Aorta (tissue), 5 donors: Measurements from ENCODE around the gene CSF1. TPM values are rescaled to one million over a fixed set of nuclear protein-coding genes. Genes with fewer than 3 reads are reported as not detected.

ENCODE experiments used
- ATAC-seq: fragments of 200-7000 bp; cut with Tn5 transposase; one replicate; pipeline ENCODE4 v1.9.1; 2022; ENCODE audit warnings: moderate library complexity; ENCODE audit not compliant: low FRiP score
- DNase-seq, 2 donors: peaks; one replicate each; pipeline ENCODE4 v3.0.0-alpha.2; 2020
- H3K27ac ChIP-seq, 2 donors: one replicate each; pipeline ENCODE4 v1.5.1; 2013; ENCODE audit warnings: low read length in 2 of 2, mild to moderate bottlenecking in 2 of 2, moderate library complexity in 2 of 2, control low read depth in 1 of 2, inconsistent platforms in 1 of 2, low read depth in 1 of 2
- H3K27me3 ChIP-seq, 2 donors: one replicate each; pipeline ENCODE4 v1.6.1; 2013; ENCODE audit warnings: control low read depth in 1 of 2, low read length in 1 of 2, mild to moderate bottlenecking in 1 of 2, moderate library complexity in 1 of 2; ENCODE audit not compliant: insufficient read depth in 2 of 2, control insufficient read depth in 1 of 2
- H3K36me3 ChIP-seq, 2 donors: one replicate each; pipeline ENCODE4 v1.6.1; 2013; ENCODE audit warnings: control low read depth in 1 of 2, low read length in 1 of 2, mild to moderate bottlenecking in 1 of 2; ENCODE audit not compliant: insufficient read depth in 2 of 2, control insufficient read depth in 1 of 2
- H3K4me1 ChIP-seq, 2 donors: one replicate each; pipeline ENCODE4 v1.6.1; 2013; ENCODE audit warnings: low read length in 2 of 2, control low read depth in 1 of 2, mild to moderate bottlenecking in 1 of 2, moderate library complexity in 1 of 2; ENCODE audit not compliant: insufficient read depth in 2 of 2, control insufficient read depth in 1 of 2
- H3K4me3 ChIP-seq, 2 donors: one replicate each; pipeline ENCODE4 v1.5.1; 2013; ENCODE audit warnings: low read length in 2 of 2, control low read depth in 1 of 2, mild to moderate bottlenecking in 1 of 2
- H3K9me3 ChIP-seq: one replicate; pipeline ENCODE4 v1.6.1; 2013; ENCODE audit warnings: mild to moderate bottlenecking, low read length; ENCODE audit not compliant: control insufficient read depth
- whole genome bisulfite sequencing, 2 donors: extraction: QIAGEN DNeasy Blood & Tissue Kit; methylation state at CpG; one replicate each; pipeline ENCODE4 v1.1.7; 2013; 5-methylcytosine and 5-hydroxymethylcytosine counted together
- intact Hi-C, 2 donors: fragments of 100-400 bp; cut with DNase I; formaldehyde crosslinking; loops; one replicate each; pipeline versions ENCODE4 v1.14.2 to v1.15.0; 2022
- polyA plus RNA-seq, 2 donors: library from polyadenylated mRNA; stranded (reverse); fragments of 200-250 nt; gene quantifications; one replicate each; pipeline ENCODE4 v1.2.3, GENCODE V29; 2013
- total RNA-seq, 2 donors: library from RNA; stranded (reverse); fragmentation: NEBNext Ultra II Directional; extraction: Animal tissue kit (Norgen Biotek cat#: 25700); gene quantifications; one replicate each; pipeline ENCODE4 v1.2.1, GENCODE V29; 2021
- donor health status: healthy with polysubstance abuse.
- donor health status: Bipolar disorder and iron deficiency.
- donor health status: DM: no; HTN: no; CAD: no.
- donor health status: DM: no; HTN: no; CAD: no.
- donor health status: DM: yes; HTN: yes; CAD: no.

CSF1 gene
- total and polyA plus RNA-seq, 4 donors: 5.0 to 69.1 (median 49.1) TPM

DNA sequence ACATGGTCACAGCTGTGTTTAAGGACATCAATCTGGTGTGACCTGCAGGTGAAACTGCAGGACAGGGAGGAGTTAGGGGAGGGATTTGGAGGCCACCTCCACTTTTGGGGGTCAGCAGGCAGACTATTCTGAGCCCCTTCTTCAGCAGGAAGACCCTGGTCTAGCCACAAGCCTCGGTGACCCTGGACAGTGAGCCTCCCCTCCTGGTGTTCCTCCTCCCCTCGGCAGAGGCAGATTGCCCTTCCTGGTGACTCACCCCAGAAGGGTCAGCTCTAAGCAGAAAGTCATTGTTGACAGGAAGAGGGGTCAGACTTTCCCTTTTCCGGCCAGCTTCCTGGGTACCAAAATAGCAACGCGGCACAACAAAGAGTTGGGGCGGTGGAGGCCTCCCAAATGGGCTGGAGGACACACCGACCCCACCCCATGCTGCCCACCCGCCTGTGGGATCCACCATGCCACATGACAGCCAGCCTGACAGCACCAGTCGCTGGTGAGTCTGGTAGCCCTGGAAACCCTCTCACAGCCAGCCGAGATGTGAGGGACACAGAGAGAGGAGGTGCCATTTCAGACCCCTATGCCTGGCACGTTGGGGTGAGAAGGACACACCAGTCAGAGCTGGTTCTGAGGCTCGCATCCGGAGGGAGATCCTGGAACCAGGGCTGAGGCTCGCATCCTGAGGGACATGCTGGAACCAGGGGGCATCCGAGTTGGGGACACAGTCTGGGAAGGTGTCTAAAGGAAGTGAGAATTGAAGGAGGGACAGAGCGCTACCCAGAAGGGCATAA, 14.7 kb upstream of the CSF1 start:
- Histone ChIP-seq H3K36me3 (no peaks in the 10 kb centered on the region), H3K4me3 (no peak overlapping the region), H3K27ac (no peak overlapping the region), H3K9me3 (no peaks in the 10 kb centered on the region), H3K27me3 (no peaks in the 10 kb centered on the region), H3K4me1 (no peaks in the 10 kb centered on the region)
- peak; percentile 75 to 83 for DNase-seq
- intact Hi-C loops: no loop called here
- peak; percentile 70 for ATAC-seq
- 67 to 69% methylated on average over 16 of the region's 16 CpGs for whole genome bisulfite sequencing, 2 donors

DNA sequence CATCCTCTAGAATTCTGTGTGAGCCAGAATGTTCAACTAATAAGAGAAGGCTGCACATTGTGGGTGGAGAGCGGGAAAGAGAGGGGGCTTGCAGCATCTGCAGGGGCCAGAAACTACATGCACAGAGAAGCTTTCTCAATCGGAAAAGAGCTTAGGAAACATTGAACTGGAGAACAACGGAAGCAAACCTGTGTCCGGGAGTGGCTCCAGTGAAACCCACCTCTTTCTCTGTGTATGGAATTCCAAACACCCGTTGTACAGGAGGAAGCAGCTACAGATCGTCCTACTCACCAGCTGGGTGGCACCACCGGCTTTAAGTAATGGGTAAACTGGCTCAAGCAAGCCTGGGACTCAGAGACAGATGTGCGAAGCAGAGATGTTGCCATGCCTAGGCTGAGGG, 14.0 kb upstream of the CSF1 start:
- Histone ChIP-seq H3K4me3 (no peak overlapping the region), H3K27me3 (no peaks in the 10 kb centered on the region), H3K27ac (no peak overlapping the region), H3K9me3 (no peaks in the 10 kb centered on the region), H3K4me1 (no peaks in the 10 kb centered on the region), H3K36me3 (no peaks in the 10 kb centered on the region)
- WGBS, 2 donors: 78 to 92% methylated on average over 8 of the region's 8 CpGs
- intact Hi-C loops: no loop called here
- no peak for ATAC-seq
- DNase-seq: no peak

DNA sequence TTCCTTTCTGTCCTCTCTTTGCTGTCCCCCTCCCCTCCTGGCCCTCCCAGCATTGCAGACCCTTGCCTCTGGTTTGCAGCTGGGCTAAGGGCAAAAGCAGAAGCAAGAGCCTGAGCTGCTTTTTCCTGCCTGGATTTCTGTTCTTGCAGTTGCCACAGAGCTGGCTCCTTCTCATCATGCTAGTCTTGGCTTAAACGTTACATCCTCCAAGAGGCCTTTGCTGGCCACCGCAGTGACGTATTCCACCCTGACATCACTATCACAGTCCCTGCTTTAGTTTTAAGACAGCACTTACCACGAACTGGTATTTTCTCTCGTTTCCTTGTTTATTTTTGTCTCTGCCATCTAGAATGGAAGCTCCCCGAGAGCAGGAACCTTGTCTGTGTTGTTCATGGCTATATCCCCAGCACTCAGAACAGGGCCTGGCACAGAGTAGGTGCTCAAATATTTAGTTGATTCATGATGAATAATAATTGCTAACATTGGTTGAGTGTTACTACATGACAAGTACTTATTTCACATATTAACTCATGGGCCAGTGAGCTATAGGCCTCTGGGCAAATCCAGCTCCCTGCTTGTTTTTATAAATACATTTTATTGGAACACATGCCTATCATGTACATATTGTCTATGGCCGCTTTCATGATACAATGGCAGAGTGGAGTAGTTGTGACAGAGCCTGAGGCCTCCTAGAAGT, 13.2 kb upstream of the CSF1 start:
- WGBS, 2 donors: 74 to 85% methylated on average over 7 of the region's 7 CpGs
- H3K27ac ChIP-seq: no peak overlapping the region
- H3K27me3 ChIP-seq: no peaks in the 10 kb centered on the region
- no peaks in the 10 kb centered on the region for H3K36me3 ChIP-seq
- no peaks in the 10 kb centered on the region for H3K4me1 ChIP-seq
- H3K4me3 ChIP-seq: no peak overlapping the region
- DNase-seq (peak in 1 of 2 donors; percentile 31), ATAC-seq (no peak)
- no peaks in the 10 kb centered on the region for H3K9me3 ChIP-seq
- intact Hi-C loops: no loop called here

DNA sequence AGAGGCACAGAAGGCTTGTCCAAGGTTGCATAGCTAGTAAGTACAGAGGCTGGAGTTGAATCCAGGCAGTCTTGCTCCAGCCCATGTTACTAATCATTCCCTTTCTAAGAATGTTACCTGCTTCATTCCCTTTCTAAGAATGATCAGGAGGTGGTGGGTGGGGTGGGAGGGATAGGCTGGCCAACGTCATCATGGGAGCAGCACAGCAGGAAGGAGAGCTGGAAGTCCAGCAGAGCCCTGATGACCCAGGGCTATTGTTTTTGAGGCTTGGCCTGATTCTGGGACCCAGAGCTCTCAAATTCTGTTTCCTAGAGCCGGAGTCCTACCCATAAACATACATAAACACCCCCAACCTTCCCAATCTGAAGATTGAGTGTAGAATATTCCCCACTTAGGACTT, 11.8 kb upstream of the CSF1 start:
- H3K27me3 ChIP-seq: no peaks in the 10 kb centered on the region
- H3K9me3 ChIP-seq: no peaks in the 10 kb centered on the region
- WGBS, 2 donors: 94 to 98% methylated on average over 2 of the region's 2 CpGs
- no peak overlapping the region for H3K4me3 ChIP-seq
- no peak overlapping the region for H3K27ac ChIP-seq
- ATAC-seq (no peak), DNase-seq (no peak)
- no peaks in the 10 kb centered on the region for H3K4me1 ChIP-seq
- intact Hi-C loops: no loop called here
- H3K36me3 ChIP-seq: no peaks in the 10 kb centered on the region

DNA sequence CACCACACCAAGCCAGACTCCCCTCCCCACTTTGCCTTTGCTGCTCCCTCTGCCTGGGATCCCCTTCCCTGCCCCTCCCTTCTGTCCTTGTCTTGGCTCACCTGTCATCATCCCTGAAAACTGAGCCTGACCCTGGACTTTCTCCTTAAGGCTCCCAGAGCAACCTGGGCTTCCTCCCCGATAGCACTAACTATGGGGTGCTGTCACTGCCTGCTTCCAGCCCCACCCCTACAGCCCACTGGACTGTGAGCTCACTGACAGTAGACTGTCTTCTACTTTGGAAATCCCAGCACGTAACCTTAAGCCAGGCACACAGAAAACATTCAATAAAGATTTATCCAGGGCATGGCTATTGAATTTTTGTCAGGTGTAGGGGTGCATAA, 9.5 kb upstream of the CSF1 start:
- DNase-seq (no peak), ATAC-seq (no peak)
- Histone ChIP-seq H3K36me3 (no peaks in the 10 kb centered on the region), H3K4me3 (no peak overlapping the region), H3K9me3 (no peaks in the 10 kb centered on the region), H3K27me3 (no peaks in the 10 kb centered on the region), H3K4me1 (no peaks in the 10 kb centered on the region), H3K27ac (no peak overlapping the region)
- intact Hi-C loops: no loop called here
- 96 to 100% methylated on average over 2 of the region's 2 CpGs for WGBS, 2 donors

DNA sequence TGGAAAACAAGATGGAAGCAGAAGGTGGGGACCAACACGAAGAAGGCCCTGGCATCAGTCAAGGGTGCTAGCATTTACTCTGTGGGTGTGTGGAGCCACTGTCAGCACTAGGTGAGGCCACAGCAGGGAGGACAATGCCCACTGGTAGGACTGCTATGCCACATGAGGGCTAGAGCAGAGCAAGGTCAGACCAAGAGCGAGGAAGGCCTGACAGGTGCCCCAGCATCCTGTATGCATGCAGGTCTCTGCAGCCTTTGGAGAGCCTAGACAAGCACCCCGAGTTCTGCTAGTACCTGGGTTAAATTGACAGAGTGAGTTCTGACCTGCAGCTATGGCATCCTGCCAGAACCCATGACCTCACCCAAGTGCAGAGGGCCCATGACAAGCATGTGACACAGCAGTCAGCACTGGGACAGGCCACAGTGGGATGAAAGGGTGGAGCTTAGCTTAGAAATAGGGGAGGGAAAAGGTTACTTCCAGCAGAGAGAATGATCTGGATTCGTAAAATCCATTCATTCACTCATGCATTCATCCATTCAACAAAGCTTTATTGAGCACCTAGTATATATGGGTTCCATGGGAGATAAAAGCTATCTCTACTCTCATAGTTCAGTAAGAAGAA, 9.0 kb upstream of the CSF1 start:
- 95 to 96% methylated on average over 4 of the region's 4 CpGs for WGBS, 2 donors
- ATAC-seq (no peak), DNase-seq (peak; percentile 74 to 81)
- H3K9me3 ChIP-seq: no peaks in the 10 kb centered on the region
- intact Hi-C loops: no loop called here
- no peak overlapping the region for H3K4me3 ChIP-seq
- no peaks in the 10 kb centered on the region for H3K36me3 ChIP-seq
- no peaks in the 10 kb centered on the region for H3K4me1 ChIP-seq
- H3K27ac ChIP-seq: no peak overlapping the region
- H3K27me3 ChIP-seq: no peaks in the 10 kb centered on the region

DNA sequence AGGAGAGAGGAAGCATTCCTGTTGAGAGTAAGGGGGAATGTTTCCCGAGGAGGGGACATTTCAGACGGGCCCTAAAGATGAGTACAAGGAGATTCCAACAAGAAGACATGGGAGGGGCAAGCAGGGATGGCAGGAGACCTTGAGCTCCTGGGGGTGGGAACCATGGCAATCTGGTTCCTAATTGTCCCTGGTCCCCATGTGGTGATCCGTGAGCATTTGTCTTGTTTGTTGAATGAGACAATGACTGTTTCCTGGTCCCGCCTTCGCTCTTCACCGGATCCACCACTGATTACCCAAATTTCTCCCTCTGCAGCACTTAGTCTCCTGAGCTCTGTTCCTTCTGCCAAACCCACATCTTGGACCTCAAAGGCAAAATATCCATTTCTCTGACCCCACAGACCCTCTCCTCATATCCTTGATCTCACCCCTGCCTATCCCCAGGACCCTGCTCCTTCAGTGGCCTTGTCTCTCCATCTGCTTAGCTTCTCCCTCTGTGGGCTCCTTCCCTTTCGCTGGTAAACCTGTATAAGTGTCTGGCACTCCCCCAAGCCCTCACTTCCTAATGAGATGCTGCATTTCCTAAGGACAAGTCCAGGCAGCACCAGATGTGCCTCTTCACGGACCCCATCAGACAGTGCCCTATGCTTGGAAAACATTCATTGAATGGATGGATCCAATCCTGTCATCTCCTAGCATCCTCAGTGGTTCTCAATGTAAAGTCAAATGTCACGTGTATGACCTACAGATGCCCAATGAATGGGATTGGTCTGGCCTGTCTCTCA, 8.3 kb upstream of the CSF1 start:
- intact Hi-C loops: no loop called here
- ATAC-seq (no peak), DNase-seq (no peak)
- Histone ChIP-seq H3K4me3 (no peak overlapping the region), H3K9me3 (no peaks in the 10 kb centered on the region), H3K27me3 (no peaks in the 10 kb centered on the region), H3K27ac (no peak overlapping the region), H3K36me3 (no peaks in the 10 kb centered on the region), H3K4me1 (no peaks in the 10 kb centered on the region)
- WGBS, 2 donors: 96 to 98% methylated on average over 9 of the region's 9 CpGs

DNA sequence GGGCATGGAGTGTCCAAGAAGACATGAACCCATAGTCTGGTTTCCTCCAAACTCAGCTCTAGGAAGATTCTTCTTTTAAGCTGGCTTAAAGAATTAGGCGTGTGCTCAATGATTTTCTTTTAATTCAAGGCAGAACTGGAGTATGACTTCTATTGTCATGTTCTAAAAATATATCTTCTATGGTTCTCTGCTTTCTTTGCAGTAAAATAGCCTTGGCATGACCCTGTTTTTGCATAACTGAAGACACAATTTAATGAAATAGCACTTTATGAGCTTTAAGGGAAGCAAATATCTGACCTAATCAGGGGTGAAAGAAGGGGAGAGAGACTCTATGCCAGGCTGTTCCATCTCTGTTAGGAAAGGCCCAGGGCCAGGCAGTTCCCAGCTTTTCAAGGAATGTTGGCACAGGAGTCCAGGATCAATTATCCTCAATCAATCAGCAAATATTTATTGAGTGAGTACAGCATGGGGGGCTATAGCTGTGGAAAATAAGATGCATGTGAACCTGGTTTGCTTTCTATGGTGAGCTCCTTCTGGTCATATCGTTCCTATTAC, 7.2 kb upstream of the CSF1 start:
- Histone ChIP-seq H3K9me3 (no peaks in the 10 kb centered on the region), H3K4me3 (no peak overlapping the region), H3K36me3 (no peaks in the 10 kb centered on the region), H3K27me3 (no peaks in the 10 kb centered on the region), H3K27ac (no peak overlapping the region), H3K4me1 (no peaks in the 10 kb centered on the region)
- 46 to 61% methylated on average over 2 of the region's 2 CpGs for WGBS, 2 donors
- no peak for DNase-seq
- ATAC-seq: no peak
- intact Hi-C loops: no loop called here
